HEK293 (cell line): ENCODE measurements around the gene MARCHF9.

Experiments
- ZNF175 ChIP-seq: fragments of 450-650 bp; formaldehyde crosslinking; IDR thresholded peaks from 2 replicates; pipeline ENCODE4 v1.5.1; 2016; ENCODE audit warnings: missing biosample characterization, missing genetic modification characterization
- ZNF670 ChIP-seq: fragments of 450-650 bp; formaldehyde crosslinking; IDR thresholded peaks from 2 replicates; pipeline ENCODE4 v1.5.1; 2016; ENCODE audit warnings: missing biosample characterization, missing genetic modification characterization, low read depth
- ZNF76 ChIP-seq: fragments of 450-650 bp; formaldehyde crosslinking; IDR thresholded peaks from 2 replicates; pipeline ENCODE4; 2016; ENCODE audit warnings: low read depth, missing biosample characterization, missing genetic modification characterization, borderline replicate concordance
- TF ChIP-seq, protein P1 (sequence below): fragments of 450-650 bp; formaldehyde crosslinking; IDR thresholded peaks from 2 replicates; pipeline ENCODE4 v1.5.1; 2016; ENCODE audit warnings: missing biosample characterization, missing genetic modification characterization
- TF ChIP-seq, protein P2 (sequence below): fragments of 450-650 bp; formaldehyde crosslinking; IDR thresholded peaks from 2 replicates; pipeline ENCODE4 v1.5.1; 2016; ENCODE audit warnings: missing biosample characterization, missing genetic modification characterization
- TF ChIP-seq, protein P3 (sequence below): fragments of 450-650 bp; formaldehyde crosslinking; IDR thresholded peaks from 2 replicates; pipeline ENCODE4 v1.5.1; 2016; ENCODE audit warnings: missing biosample characterization, missing genetic modification characterization

DNA sequence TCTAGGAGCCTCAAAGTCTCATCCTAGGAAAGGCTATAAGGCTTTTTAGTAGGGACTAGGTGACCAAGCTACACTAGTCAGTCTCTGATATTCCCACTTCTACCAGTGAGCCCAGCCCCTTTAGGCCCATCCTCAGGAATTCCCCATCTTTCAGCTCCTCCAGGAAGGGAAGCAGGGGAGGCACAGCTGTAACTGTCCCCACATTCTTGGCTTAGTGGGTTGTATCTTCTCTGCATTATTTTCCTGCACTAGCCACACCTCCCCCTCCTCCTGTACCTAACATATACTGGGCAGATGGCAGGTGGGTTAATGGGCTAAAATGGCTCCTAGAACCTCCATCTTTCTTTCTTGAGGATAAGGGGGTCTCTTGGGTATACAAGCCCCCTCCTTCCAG, 12.4 kb downstream of the MARCHF9 start:
- TF ChIP-seq, protein P1, sequence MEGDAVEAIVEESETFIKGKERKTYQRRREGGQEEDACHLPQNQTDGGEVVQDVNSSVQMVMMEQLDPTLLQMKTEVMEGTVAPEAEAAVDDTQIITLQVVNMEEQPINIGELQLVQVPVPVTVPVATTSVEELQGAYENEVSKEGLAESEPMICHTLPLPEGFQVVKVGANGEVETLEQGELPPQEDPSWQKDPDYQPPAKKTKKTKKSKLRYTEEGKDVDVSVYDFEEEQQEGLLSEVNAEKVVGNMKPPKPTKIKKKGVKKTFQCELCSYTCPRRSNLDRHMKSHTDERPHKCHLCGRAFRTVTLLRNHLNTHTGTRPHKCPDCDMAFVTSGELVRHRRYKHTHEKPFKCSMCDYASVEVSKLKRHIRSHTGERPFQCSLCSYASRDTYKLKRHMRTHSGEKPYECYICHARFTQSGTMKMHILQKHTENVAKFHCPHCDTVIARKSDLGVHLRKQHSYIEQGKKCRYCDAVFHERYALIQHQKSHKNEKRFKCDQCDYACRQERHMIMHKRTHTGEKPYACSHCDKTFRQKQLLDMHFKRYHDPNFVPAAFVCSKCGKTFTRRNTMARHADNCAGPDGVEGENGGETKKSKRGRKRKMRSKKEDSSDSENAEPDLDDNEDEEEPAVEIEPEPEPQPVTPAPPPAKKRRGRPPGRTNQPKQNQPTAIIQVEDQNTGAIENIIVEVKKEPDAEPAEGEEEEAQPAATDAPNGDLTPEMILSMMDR (tag by site-specific recombination), result no peak
- TF ChIP-seq ZNF76 (tag by site-specific recombination), result no peak
- TF ChIP-seq ZNF670 (tag by site-specific recombination), result no peak
- no peak for TF ChIP-seq ZNF175 (tag by site-specific recombination)
- TF ChIP-seq, protein P2, sequence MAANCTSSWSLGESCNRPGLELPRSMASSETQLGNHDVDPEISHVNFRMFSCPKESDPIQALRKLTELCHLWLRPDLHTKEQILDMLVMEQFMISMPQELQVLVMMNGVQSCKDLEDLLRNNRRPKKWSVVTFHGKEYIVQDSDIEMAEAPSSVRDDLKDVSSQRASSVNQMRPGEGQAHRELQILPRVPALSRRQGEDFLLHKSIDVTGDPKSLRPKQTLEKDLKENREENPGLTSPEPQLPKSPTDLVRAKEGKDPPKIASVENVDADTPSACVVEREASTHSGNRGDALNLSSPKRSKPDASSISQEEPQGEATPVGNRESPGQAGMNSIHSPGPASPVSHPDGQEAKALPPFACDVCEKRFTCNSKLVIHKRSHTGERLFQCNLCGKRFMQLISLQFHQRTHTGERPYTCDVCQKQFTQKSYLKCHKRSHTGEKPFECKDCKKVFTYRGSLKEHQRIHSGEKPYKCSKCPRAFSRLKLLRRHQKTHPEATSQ (tag by site-specific recombination), result no peak
- TF ChIP-seq, protein P3, sequence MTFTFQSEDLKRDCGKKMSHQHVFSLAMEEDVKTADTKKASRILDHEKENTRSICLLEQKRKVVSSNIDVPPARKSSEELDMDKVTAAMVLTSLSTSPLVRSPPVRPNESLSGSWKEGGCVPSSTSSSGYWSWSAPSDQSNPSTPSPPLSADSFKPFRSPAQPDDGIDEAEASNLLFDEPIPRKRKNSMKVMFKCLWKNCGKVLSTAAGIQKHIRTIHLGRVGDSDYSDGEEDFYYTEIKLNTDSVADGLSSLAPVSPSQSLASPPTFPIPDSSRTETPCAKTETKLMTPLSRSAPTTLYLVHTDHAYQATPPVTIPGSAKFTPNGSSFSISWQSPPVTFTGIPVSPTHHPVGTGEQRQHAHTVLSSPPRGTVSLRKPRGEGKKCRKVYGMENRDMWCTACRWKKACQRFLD (tag by site-specific recombination), result no peak
